ENCODE data around the gene AGPAT3. TPM values are rescaled to one million over a fixed set of nuclear protein-coding genes. Genes with fewer than 3 reads are reported as not detected.

The AGPAT3 gene
- total RNA-seq, 1 experiment from 2014 or later = 13.0 TPM

- no peaks in the 10 kb centered on the region; the same call in 1 of the 2 replicates for H3K4me1 ChIP-seq (ENCODE audit: insufficient read depth, low read length)
- no peaks in the 10 kb centered on the region for H4K20me1 ChIP-seq (ENCODE audit: control insufficient read depth, insufficient read depth, insufficient read length)
- peak overlapping the region; percentile 19 for H2BK120ac ChIP-seq (ENCODE audit: low read depth, low read length, poor library complexity, severe bottlenecking)
- no peak overlapping the region for H2AFZ ChIP-seq (ENCODE audit: low read length)
- H4K5ac ChIP-seq (ENCODE audit: insufficient read length, low read depth, low read length) = no peak overlapping the region
- H2AK5ac ChIP-seq (ENCODE audit: insufficient read length, low read length) = no peak overlapping the region
- no peak for DNase-seq
- H3K79me1 ChIP-seq (ENCODE audit: insufficient read depth, low read depth, low read length, poor library complexity, severe bottlenecking) = no peaks in the 10 kb centered on the region
- no peak overlapping the region for H3T11ph ChIP-seq (ENCODE audit: low read length)
- TF ChIP-seq CTCF (conservative IDR thresholded peaks at IDR 0.05) = no peak
- H3K9me3 ChIP-seq (ENCODE audit: control insufficient read depth, low read depth, low read length) = no peaks in the 10 kb centered on the region
- H3K4ac ChIP-seq (ENCODE audit: low read depth, low read length) = no peak overlapping the region
- no peak overlapping the region for H2BK15ac ChIP-seq (ENCODE audit: low read depth, low read length)
- no peak overlapping the region for H3K56ac ChIP-seq (ENCODE audit: insufficient read length, low read depth, low read length)
- Mint-ChIP-seq H3K27me3 (ENCODE audit: low read depth) (peaks cover 21% of the 10 kb centered on the region), H3K4me1 (peaks cover 13 to 18% of the 10 kb centered on the region in 2 experiments), H3K4me3 (no peak overlapping the region), H3K27ac (no peak overlapping the region), H3K36me3 (ENCODE audit: insufficient read depth in 1 of 3, low read depth in 3 of 3) (no peaks in the 10 kb centered on the region), H3K9me3 (no peaks in the 10 kb centered on the region)
- H3K14ac ChIP-seq (ENCODE audit: insufficient read depth, low read length) = no peak overlapping the region
- no peak overlapping the region for H3K18ac ChIP-seq (ENCODE audit: insufficient read length, low read depth, low read length)
- H3K79me2 ChIP-seq (ENCODE audit: insufficient read depth, low read length) = no peaks in the 10 kb centered on the region
- no peak overlapping the region for H4K8ac ChIP-seq (replicated peaks; ENCODE audit: insufficient read length, low read depth, low read length)
- no peak overlapping the region for H4K91ac ChIP-seq (ENCODE audit: insufficient read length, low read depth, low read length)
- H3K23me2 ChIP-seq (ENCODE audit: insufficient read length, low read depth, low read length, poor library complexity, severe bottlenecking) = no peaks in the 10 kb centered on the region
- no peak overlapping the region for H3K27ac ChIP-seq (ENCODE audit: insufficient read length, low read depth, low read length)
- no peak overlapping the region for H2BK20ac ChIP-seq (ENCODE audit: low read depth, low read length, poor library complexity, severe bottlenecking)
- H3K23ac ChIP-seq (ENCODE audit: insufficient read length, low read depth, low read length) = no peak overlapping the region
- no peak overlapping the region for H3K4me2 ChIP-seq (ENCODE audit: insufficient read depth, insufficient read length, low read length)
- H3K9ac ChIP-seq (ENCODE audit: extremely low read depth, insufficient read length, low read length) = no peak overlapping the region
- H2BK12ac ChIP-seq (ENCODE audit: insufficient read length, low read depth, low read length) = no peak overlapping the region
- no peaks in the 10 kb centered on the region for H3K27me3 ChIP-seq (ENCODE audit: insufficient read depth, low read length)
- H2BK5ac ChIP-seq (ENCODE audit: insufficient read length, low read length) = no peak overlapping the region
- WGBS (ENCODE audit: extremely low coverage, insufficient read length, low lambda C conversion rate) = no CpG with 5 or more reads among the region's 8 CpGs
Observed at GRCh38 chr21:43861706-43862105, 3.3 kb upstream of the AGPAT3 start.
